DMS 273 treated with DMSO at 0.1 percent for 48 hours (cell line): Measurements from ENCODE around the gene CDHR3.
A peak's percentile ranks its signal among the peaks of the same experiment; 100 is the strongest.
"Not testable (repeated sequence)": the region's sequence is repeated elsewhere in the genome, so short reads cannot be mapped to it uniquely, and the experiment has no call there.

Experiments used
- DNase-seq: peaks from one replicate; lab custom pipeline; 2025; lab: John Stamatoyannopoulos, UW

Gene CDHR3

GRCh38 chr7:105996860-105997737, 34.0 kb downstream of the CDHR3 start:
- DNase-seq: no peak

GRCh38 chr7:105999256-105999655, 36.2 kb downstream of the CDHR3 start:
- no peak for DNase-seq

DNA sequence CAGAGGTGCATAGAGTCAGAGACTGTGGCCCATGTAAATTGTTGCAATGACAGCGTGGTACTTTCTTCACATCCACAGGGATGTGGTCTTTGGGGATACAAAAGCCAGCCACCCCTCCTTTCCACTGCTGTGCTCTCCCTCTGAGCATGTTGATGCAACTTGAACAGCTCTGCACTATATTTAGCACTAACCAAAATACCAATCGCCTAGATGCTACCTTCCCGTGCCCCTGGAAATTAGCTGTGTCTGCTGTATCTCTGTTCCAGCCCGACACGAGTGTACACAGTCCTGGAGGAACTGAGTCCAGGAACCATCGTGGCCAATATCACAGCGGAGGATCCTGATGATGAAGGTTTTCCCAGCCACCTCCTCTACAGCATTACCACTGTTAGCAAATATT, 38.1 kb downstream of the CDHR3 start:
- no peak for DNase-seq

GRCh38 chr7:106001886-106002285, 38.8 kb downstream of the CDHR3 start:
- DNase-seq: no peak

DNA sequence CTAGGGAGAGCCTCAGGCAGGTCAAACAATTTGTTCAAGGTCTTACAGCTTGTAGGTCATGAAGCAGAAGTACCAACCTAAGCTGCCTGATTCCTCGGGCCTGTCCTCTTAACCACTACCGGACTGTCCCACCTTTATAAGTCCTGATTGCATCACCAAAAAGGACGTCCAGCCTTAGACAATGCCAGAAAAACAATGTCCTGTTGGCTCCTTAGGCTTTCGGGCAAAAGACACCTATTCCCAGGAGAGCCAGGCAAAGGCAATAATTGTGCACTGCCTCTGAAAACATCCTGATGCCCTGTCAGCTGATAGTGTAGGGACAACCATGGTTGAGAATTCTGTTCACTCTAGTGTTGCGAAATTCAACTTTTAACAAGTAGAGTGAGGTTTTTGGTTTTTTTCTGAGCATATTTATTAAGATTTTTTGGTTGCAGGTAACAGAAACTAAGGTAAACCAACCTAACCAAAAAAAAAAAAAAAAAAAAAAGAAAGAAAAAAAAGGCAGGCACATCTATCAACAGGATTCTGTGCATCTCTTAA, 40.5 kb downstream of the CDHR3 start:
- DNase-seq: no peak

- no peak for DNase-seq
Measured at GRCh38 chr7:106006906-106007305, 43.8 kb downstream of the CDHR3 start.

DNA sequence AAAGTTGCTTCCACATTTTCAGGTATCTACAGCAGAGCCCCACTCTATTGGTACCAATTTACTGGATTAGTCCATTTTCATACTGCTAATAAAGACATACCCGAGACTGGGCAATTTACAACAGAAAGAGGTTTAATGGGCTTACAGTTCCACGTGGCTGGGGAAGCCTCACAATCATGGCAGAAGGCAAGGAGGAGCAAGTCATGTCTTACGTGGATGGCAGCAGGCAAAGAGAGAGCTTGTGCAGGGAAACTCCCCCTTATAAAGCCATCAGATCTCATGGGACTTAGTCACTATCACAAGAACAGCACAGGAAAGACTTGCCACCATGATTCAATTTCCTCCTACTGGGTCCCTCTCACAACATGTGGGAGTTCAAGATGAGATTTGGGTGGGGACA, 44.7 kb downstream of the CDHR3 start:
- DNase-seq: not testable (repeated sequence)

DNA sequence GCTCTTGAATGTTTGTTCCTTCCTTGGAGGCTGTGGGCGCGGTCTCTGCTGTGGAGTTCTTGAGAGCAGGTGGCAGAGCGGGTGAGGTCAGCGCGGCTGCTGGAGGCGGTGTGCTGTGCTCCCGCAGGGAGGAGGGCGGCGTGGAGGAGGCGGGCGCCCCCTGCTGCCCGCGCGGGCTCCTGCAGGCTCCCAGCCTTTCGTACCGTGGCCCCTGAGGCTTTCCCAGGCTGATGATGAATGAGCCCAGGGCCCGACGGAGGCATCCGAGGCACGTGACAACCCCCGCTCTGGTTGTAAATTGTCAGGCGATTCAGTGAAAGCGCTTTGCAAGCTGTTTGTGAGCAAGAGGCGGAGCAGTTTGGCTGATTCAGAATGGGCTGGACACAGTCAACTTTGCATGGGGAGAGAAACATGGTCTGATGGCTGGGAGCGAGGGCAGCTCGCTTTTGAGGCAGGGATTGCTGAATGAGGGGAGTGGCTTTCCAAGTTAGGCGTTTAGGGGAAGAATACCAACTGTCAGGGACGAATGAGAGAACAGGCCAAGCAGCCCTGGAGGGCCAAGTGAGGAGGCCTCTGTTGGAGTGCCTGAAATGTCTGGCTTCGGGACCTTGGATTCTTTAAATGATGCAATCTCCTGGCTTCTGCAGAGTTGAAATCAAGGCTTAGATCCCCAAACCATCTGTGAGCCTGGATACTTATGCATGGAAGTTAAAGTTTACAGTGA, 46.6 kb downstream of the CDHR3 start:
- DNase-seq: peak; percentile 89

DNA sequence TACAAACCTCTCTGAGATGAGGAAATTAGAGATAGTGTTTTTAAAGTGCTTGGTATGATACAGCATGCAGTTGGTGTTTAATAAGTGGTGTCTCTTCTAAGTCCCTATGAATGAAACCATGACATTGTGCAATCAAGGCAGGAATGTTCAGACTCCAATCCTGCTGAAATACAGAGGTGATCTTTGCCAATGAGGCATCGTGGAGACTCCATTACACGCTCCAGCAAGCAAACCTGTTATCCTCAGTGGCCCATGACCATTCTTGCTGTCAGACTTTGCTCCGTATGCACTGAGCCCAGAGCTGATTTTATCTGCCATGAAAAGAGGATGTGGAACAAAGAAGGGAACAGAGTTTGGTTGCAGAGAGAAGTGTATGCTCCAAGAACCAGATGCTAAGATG, 47.3 kb downstream of the CDHR3 start:
- DNase-seq: no peak

- no peak for DNase-seq
Measured at GRCh38 chr7:106010866-106011265, 47.8 kb downstream of the CDHR3 start.

GRCh38 chr7:106012184-106012583, 49.1 kb downstream of the CDHR3 start:
- no peak for DNase-seq

DNA sequence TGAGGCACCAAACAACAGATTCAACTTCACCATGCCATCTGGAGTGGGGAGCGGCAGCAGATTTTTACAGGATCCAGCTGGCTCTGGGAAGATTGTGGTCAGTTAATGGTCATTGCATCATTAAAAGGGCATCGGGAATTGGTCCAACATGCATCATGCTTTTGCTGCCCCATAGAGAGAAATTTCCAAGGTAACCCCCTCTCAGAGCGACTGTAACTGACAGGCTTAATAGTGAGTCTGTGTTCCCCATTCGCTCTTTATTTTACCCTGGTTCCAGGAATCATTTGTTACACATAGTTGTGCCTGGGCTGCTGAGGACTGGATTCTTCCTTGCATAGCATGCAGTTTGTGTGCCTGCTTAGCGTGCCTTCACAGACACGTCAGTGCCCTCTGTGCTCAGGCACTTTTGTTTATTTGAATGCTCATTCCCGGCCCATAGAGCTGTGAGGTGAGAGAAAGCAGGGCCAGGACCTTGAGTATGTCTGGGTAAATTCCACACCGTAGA, 49.9 kb downstream of the CDHR3 start:
- DNase-seq: no peak

DNA sequence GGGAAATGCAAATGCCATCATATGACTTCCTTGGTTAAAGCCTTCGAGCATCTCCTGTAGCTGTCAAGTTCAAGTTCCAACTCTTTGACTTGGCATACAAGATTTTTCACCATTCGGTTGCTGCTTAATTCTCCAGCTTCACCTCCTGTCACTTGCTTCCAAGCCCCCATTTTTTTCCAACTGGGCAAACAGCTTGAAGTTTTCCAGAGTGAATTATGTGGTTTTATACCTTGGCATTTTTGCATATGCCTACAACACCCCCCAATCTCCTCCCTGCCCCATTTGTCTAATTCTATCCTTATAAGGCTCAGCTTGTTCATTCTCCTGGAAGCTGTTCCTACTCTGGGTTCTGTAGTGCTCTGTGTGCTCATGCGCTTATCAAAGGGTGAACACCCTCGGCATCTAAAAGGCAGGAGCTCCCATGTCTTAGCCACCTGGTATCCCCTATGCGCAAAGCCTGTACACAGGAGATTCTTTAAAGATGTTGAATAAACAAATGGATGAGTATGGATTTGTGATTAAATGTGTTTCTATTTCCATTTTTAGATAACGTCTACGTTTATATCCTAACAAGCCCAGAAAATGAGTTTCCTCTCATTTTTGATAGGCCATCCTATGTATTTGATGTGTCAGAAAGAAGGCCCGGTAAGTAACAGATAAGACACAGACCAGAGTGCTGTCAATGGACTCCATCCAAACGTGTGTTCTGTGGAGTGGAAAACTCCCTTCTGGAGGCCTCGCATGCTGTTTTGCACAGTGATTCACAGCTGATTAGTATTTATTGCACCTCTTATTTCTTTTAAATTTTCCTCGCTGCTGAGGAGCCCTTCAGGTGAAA, 52.5 kb downstream of the CDHR3 start:
- DNase-seq: peak; percentile 69

- no peak for DNase-seq
Measured at GRCh38 chr7:106016331-106016730, 53.3 kb downstream of the CDHR3 start.

DNA sequence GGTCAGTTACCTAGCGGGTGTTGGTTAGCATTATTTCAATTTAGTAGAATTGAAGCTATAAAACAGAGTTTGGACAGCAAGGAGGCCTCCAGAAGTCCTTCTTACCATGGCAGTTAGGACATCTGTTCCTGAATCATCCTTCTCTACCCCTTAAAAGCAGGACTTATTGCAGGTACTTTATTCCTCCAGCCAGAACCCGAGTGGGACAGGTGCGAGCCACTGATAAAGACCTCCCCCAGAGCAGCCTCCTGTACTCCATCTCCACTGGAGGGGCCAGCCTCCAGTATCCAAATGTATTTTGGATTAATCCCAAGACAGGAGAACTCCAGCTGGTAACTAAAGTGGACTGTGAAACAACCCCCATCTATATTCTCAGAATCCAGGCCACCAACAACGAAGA, 54.6 kb downstream of the CDHR3 start:
- DNase-seq: no peak

GRCh38 chr7:106018566-106019469, 55.8 kb downstream of the CDHR3 start:
- no peak for DNase-seq

- DNase-seq: no peak
Measured at GRCh38 chr7:106019470-106019820, 56.4 kb downstream of the CDHR3 start.

DNA sequence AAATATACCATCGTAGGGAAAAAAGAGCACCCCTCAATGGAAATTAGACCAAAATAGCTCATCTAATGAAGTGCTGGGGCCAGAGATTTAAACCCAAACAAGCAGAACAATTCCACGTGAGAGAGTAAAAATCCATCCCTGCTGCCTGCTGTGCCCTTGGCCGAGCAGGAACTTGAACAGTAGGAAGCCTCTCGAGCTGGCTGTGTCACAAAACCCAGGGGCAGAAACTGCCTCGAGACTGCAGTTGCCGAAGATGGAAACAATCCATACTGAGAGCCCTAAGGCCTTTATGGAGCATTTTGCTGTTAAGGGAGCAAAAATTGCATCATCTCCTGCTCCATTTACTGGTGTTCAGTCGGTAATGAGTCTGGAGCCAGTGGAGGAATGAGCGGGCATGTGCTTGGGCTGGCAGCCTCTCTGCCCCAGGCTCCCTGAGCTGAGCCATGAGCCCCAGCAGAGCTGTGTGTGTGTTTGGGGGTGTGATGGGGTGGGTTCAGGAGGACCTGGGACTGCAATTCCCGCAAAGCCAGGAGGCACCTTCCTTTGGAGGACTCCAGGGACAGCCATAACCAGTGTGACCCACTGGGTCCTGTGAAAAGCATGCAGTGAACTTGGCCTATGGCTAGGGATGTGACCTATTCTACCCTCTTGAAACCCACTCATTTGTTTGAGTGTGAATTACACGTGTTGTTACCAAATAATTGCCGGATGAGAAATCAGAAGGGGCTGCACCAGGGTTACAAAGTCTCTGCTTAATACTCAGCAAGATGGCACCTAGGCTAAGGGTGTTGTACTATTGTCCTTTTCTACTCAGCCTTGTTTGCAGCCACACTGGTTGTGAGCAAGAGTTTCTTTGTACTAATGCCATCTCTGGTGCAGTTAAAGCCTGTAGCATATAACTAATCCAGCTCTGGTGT, 58.3 kb downstream of the CDHR3 start:
- no peak for DNase-seq

DNA sequence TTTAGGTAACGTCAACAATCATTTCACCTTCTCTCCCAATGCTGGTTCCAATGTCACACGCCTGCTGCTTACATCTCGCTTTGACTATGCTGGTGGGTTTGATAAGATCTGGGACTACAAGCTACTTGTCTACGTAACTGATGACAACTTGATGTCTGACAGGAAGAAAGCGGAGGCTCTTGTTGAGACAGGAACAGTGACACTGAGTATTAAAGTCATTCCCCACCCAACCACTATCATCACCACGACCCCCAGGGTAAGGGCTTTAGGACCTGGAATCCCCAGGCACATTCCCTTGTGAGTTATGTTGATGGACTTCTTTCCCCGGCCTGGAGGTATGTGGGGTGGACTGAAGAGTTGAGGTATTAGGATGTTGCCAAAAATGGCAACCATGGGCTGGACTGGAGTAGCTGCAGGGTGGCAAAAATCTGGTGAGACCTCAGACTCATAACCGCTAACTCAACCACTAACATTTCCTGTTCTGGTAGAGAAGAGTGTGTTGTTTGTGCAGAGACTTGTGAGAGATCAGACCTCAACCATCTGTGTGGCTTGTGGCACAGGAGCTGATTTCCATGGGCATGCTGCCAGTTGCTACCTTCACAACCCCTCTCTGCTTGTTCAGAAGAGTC, 59.2 kb downstream of the CDHR3 start:
- peak; percentile 73 for DNase-seq
